HG02884 (cell line): ENCODE measurements around the gene ABHD16A.
A peak's percentile ranks its signal among the peaks of the same experiment; 100 is the strongest.

Source experiments
- ATAC-seq: cut with Tn5 transposase; IDR thresholded peaks from one replicate; pipeline ENCODE4 v1.9.1; 2021; ENCODE audit warnings: mild to moderate bottlenecking, moderate library complexity; ENCODE audit not compliant: unreplicated experiment

ABHD16A gene

GRCh38 chr6:31702819-31703716 lies at the start of gene ABHD16A:
TSS of gene ABHD16A (minus strand) at chr6:31703324. CDS start at chr6:31703281, 43 bp downstream.
- peak; percentile 80 for ATAC-seq

- ATAC-seq: no peak
These were observed 49.7 kb upstream of the ABHD16A start for GRCh38 chr6:31752739-31753319.

GRCh38 chr6:31750411-31751022 lies 47.4 kb upstream of the ABHD16A start:
- no peak for ATAC-seq

- ATAC-seq: no peak
These were observed 46.3 kb upstream of the ABHD16A start for GRCh38 chr6:31749301-31750036.

- no peak for ATAC-seq
These were observed 41.3 kb upstream of the ABHD16A start for GRCh38 chr6:31744422-31744821.

GRCh38 chr6:31742894-31743293 lies 39.8 kb upstream of the ABHD16A start:
- no peak for ATAC-seq

GRCh38 chr6:31741815-31742214 lies 38.7 kb upstream of the ABHD16A start:
- no peak for ATAC-seq

- peak; percentile 4 for ATAC-seq
These were observed 37.5 kb upstream of the ABHD16A start for GRCh38 chr6:31740397-31741223.

- peak; percentile 63 for ATAC-seq
These were observed 36.7 kb upstream of the ABHD16A start, which contains the start of gene MSH5 for GRCh38 chr6:31739639-31740396. TSS of gene MSH5 (plus strand) at chr6:31740005. CDS start at chr6:31740467, 462 bp downstream.

GRCh38 chr6:31737991-31738979 lies 35.2 kb upstream of the ABHD16A start:
- no peak for ATAC-seq

GRCh38 chr6:31737315-31737990 lies 34.3 kb upstream of the ABHD16A start:
- no peak for ATAC-seq

- ATAC-seq: no peak
These were observed 33.7 kb upstream of the ABHD16A start for GRCh38 chr6:31736768-31737314.

- ATAC-seq: no peak
These were observed 33.1 kb upstream of the ABHD16A start, which contains the start of gene CLIC1 for GRCh38 chr6:31736021-31736767. TSS of gene CLIC1 (minus strand) at chr6:31736530. CDS start at chr6:31736300, 230 bp downstream.

GRCh38 chr6:31734821-31735406 lies 31.8 kb upstream of the ABHD16A start:
- no peak for ATAC-seq

- no peak for ATAC-seq
These were observed 31.2 kb upstream of the ABHD16A start for GRCh38 chr6:31734247-31734820.

GRCh38 chr6:31733734-31734133 lies 30.6 kb upstream of the ABHD16A start:
- ATAC-seq: no peak
